SIG-M5 (cell line): ENCODE measurements around the gene PRXL2A.
"Not testable (repeated sequence)": the region's sequence is repeated elsewhere in the genome, so short reads cannot be mapped to it uniquely, and the experiment has no call there.

Experiments
- DNase-seq: peaks from one replicate; lab custom pipeline; 2025; lab: John Stamatoyannopoulos, UW

PRXL2A gene

GRCh38 chr10:80477813-80478212, 69.5 kb downstream of the PRXL2A start:
- no peak for DNase-seq

GRCh38 chr10:80480373-80480772, 72.0 kb downstream of the PRXL2A start:
- DNase-seq, result not testable (repeated sequence)

- no peak for DNase-seq
These were observed 72.5 kb downstream of the PRXL2A start for GRCh38 chr10:80480852-80481251.

GRCh38 chr10:80484243-80484642, 75.9 kb downstream of the PRXL2A start:
- no peak for DNase-seq

- no peak for DNase-seq
These were observed 76.3 kb downstream of the PRXL2A start for GRCh38 chr10:80484676-80485075.

GRCh38 chr10:80485076-80485945, 77.0 kb downstream of the PRXL2A start:
- DNase-seq, result no peak

GRCh38 chr10:80485946-80486764, 77.8 kb downstream of the PRXL2A start:
- peak; percentile 6 for DNase-seq
